DND-41 (cell line): ENCODE results near the gene MED25.

Source experiments
- ATAC-seq: fragments of 200-7000 bp; cut with Tn5 transposase; 3 replicates; pipeline ENCODE4 v1.9.1; 2021; ENCODE audit warnings: low read depth; ENCODE audit not compliant: insufficient read depth
- DNase-seq: peaks from one replicate; pipeline ENCODE4 v3.0.0-alpha.2; 2020
- H2AFZ ChIP-seq: 2 replicates; pipeline ENCODE4 v1.6.0; 2012; ENCODE audit warnings: low read depth, low read length
- H3K27ac ChIP-seq: 2 replicates; pipeline ENCODE4 v1.5.1; 2012; ENCODE audit warnings: low read length, inconsistent platforms
- H3K27me3 ChIP-seq: fragments of 200-600 bp; sonication (generic); 2 replicates; pipeline ENCODE4 v1.6.0; 2012; ENCODE audit warnings: low read length, mild to moderate bottlenecking, inconsistent platforms; ENCODE audit not compliant: insufficient read depth, poor library complexity
- H3K36me3 ChIP-seq: 2 replicates; pipeline ENCODE4 v1.5.1; 2012; ENCODE audit warnings: low read length, inconsistent platforms; ENCODE audit not compliant: insufficient read depth
- H3K4me1 ChIP-seq: 2 replicates; pipeline ENCODE4 v1.5.1; 2012; ENCODE audit warnings: mild to moderate bottlenecking, low read length; ENCODE audit not compliant: insufficient read depth
- H3K4me2 ChIP-seq: 2 replicates; pipeline ENCODE4 v1.6.0; 2012; ENCODE audit warnings: mild to moderate bottlenecking, moderate library complexity, low read length, inconsistent platforms; ENCODE audit not compliant: insufficient read depth
- H3K4me3 ChIP-seq, 2 experiments: fragments of 200-600 bp in 1 of 2; shearing (Covaris generic) in 1 of 2; 2 replicates each; pipeline ENCODE4 v1.5.1; 2012 to 2016; ENCODE audit warnings: inconsistent platforms in 2 of 2, low read length in 2 of 2, mild to moderate bottlenecking in 2 of 2, low read depth in 1 of 2, moderate library complexity in 1 of 2
- H3K79me2 ChIP-seq: 2 replicates; pipeline ENCODE4 v1.6.0; 2012; ENCODE audit warnings: low read length, inconsistent platforms; ENCODE audit not compliant: insufficient read depth
- H3K9ac ChIP-seq: 2 replicates; pipeline ENCODE4 v1.6.0; 2012; ENCODE audit warnings: low read depth, mild to moderate bottlenecking, inconsistent platforms, low read length, moderate library complexity
- H3K9me3 ChIP-seq: 2 replicates; pipeline ENCODE4 v1.5.1; 2012; ENCODE audit warnings: low read length, moderate library complexity, mild to moderate bottlenecking, inconsistent platforms; ENCODE audit not compliant: insufficient read depth, severe bottlenecking
- H4K20me1 ChIP-seq: 2 replicates; pipeline ENCODE4 v1.6.0; 2012; ENCODE audit warnings: low read length; ENCODE audit not compliant: insufficient read depth
- CTCF ChIP-seq: IDR thresholded peaks from 2 replicates; pipeline ENCODE4 v1.5.1; 2012; ENCODE audit warnings: borderline replicate concordance, low read length, moderate library complexity, mild to moderate bottlenecking; ENCODE audit not compliant: poor library complexity, severe bottlenecking; ENCODE audit errors: extremely low read depth
- EZH2 ChIP-seq: IDR thresholded peaks from 3 replicates; pipeline ENCODE4 v1.6.1; 2012; ENCODE audit warnings: borderline replicate concordance, low read depth, mild to moderate bottlenecking, moderate library complexity, low read length, inconsistent platforms; ENCODE audit not compliant: severe bottlenecking

Gene MED25

GRCh38 chr19:49806620-49806959 is 11.5 kb upstream of the MED25 start:
- Histone ChIP-seq H3K36me3 (peaks cover 67% of the 10 kb centered on the region), H2AFZ (no peak overlapping the region), H3K4me2 (no peak overlapping the region), H3K4me1 (peaks cover 5% of the 10 kb centered on the region), H3K79me2 (peaks cover 4% of the 10 kb centered on the region; the same call in 1 of the 2 replicates), H4K20me1 (no peaks in the 10 kb centered on the region), H3K27ac (no peak overlapping the region), H3K9me3 (no peaks in the 10 kb centered on the region), H3K4me3 (no peak overlapping the region), H3K9ac (no peak overlapping the region), H3K27me3 (no peaks in the 10 kb centered on the region)
- no peak for DNase-seq
- no peak for ATAC-seq
- no peak for TF ChIP-seq EZH2
- TF ChIP-seq CTCF: no peak

GRCh38 chr19:49807058-49807903 is 10.8 kb upstream of the MED25 start:
- Histone ChIP-seq H3K79me2 (peaks cover 8% of the 10 kb centered on the region), H3K36me3 (peaks cover 61% of the 10 kb centered on the region), H3K4me1 (peaks cover 11% of the 10 kb centered on the region)

GRCh38 chr19:49807904-49808675 is 10.0 kb upstream of the MED25 start:
- Histone ChIP-seq H3K27me3 (no peaks in the 10 kb centered on the region), H3K9me3 (no peaks in the 10 kb centered on the region), H3K79me2 (peaks cover 12% of the 10 kb centered on the region), H3K9ac (no peak overlapping the region), H3K4me1 (peaks cover 16% of the 10 kb centered on the region), H3K27ac (no peak overlapping the region), H4K20me1 (no peaks in the 10 kb centered on the region), H3K36me3 (peaks cover 54% of the 10 kb centered on the region), H3K4me2 (no peak overlapping the region), H2AFZ (no peak overlapping the region), H3K4me3 (no peak overlapping the region)
- ATAC-seq (no peak), DNase-seq (no peak)
- TF ChIP-seq CTCF: no peak
- TF ChIP-seq EZH2: no peak

More at GRCh38 chr19:49807058-49807903, 10.8 kb upstream of the MED25 start:
- TF ChIP-seq CTCF: no peak
- TF ChIP-seq EZH2: no peak
- Histone ChIP-seq H2AFZ (no peak overlapping the region), H3K27ac (no peak overlapping the region; the same call in 1 of the 2 replicates), H3K9ac (no peak overlapping the region), H4K20me1 (no peaks in the 10 kb centered on the region), H3K9me3 (no peaks in the 10 kb centered on the region), H3K4me2 (no peak overlapping the region), H3K4me3 (no peak overlapping the region), H3K27me3 (no peaks in the 10 kb centered on the region)
- no peak for DNase-seq
- peak; percentile 27; the same call in 1 of the 3 replicates for ATAC-seq
